T-helper 17 cell (primary cell): ENCODE data around the gene TGM1. TPM values are rescaled to one million over a fixed set of nuclear protein-coding genes. Genes with fewer than 3 reads are reported as not detected.
A peak's percentile ranks its signal among the peaks of the same experiment; 100 is the strongest.

Source experiments
- ATAC-seq: fragments of 150-1000 bp; cut with Tn5 transposase; 2 replicates; pipeline ENCODE4 v1.10.0; 2021; ENCODE audit warnings: mild to moderate bottlenecking, moderate library complexity
- DNase-seq, 3 donors: peaks; one replicate each; pipeline versions ENCODE4 v3.0.0 to v3.0.0-alpha.2; 2020 to 2021
- H3K9me3 ChIP-seq: one replicate; pipeline ENCODE4 v1.7.0; 2013; ENCODE audit warnings: low read length, mild to moderate bottlenecking; ENCODE audit not compliant: control insufficient read depth, poor library complexity, severe bottlenecking
- H3K27ac Mint-ChIP-seq: one replicate; pipeline ENCODE4 v1.8.0; 2022; ENCODE audit warnings: mild to moderate bottlenecking, moderate library complexity, mixed read lengths
- H3K27me3 Mint-ChIP-seq: one replicate; pipeline ENCODE4 v1.8.0; 2022; ENCODE audit warnings: mixed read lengths
- H3K36me3 Mint-ChIP-seq: one replicate; pipeline ENCODE4 v1.8.0; 2022; ENCODE audit warnings: low read depth, mixed read lengths
- H3K4me1 Mint-ChIP-seq: one replicate; pipeline ENCODE4 v1.8.0; 2022; ENCODE audit warnings: mild to moderate bottlenecking, mixed read lengths
- H3K4me3 Mint-ChIP-seq: one replicate; pipeline ENCODE4 v1.8.0; 2022; ENCODE audit warnings: mild to moderate bottlenecking, moderate library complexity, mixed read lengths
- total RNA-seq, 4 donors: library from RNA in 2 of 4; stranded (reverse) in 2 of 4; gene quantifications; one replicate each; pipeline ENCODE4 v1.2.3 and lab custom pipeline; 2022 to 2026

Gene TGM1
- 1 to 10 TPM; 3.4 to 4.3 TPM for total RNA-seq
- 2.9 to 3.0 reads per million in 2 donors for total RNA-seq (lab: John Stamatoyannopoulos, UW)

DNA sequence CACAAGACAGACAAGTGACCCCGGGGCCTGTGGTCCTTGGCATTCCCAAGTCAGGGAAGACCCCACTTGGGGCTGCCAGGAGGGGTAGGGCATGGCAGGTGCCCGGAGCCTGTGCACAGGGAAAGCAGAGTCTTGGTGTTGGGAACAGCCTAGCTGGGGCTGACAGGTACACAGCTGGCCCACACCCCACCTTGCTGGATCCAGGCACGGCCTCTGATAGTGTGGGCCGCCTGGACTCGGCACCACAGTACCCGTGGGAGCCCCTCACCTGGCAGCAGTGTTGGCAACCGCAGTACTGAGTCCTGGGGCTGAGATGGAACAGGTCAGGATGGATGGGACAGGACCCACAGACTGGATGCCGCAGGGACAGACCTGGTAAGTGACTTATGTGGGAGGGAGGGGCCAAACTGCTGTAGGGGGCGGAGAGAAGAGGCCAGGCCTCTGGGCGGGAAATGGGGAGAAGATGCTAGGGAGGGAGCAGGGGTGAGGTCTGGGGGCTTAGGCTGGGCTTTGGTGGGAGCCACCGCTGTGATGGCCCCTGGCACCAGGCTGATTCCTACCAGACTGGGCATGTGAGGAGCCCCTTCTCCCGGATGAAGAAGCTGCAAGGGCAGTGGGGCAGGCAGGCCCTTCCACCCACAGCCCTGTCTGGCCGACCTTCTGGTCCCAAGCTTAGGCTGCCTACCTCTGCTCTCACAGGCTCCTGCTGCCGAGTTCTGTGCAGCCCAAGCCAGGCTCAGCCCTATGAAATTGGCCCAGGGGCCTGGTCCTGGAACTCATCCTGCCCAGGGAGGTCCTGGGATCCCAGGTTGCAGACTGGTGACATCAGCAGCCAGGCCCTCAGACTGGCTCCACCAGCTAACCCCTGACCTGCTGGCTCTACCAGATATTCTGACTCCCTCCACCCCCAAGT is at the start of gene TGM1:
Gene TGM1, minus strand, starts transcription at position 357 of the 913 bp plus-strand sequence. CDS start 825 bp downstream, outside the sequence.
- no peak within 1 kb of the TSS for H3K27ac Mint-ChIP-seq
- no peak for DNase-seq
- H3K4me1 Mint-ChIP-seq = peaks cover 11% of the 10 kb centered on the region
- H3K36me3 Mint-ChIP-seq = peaks cover 15% of the 10 kb centered on the region
- no peak within 1 kb of the TSS for H3K4me3 Mint-ChIP-seq
- no peaks in the 10 kb centered on the region for H3K9me3 ChIP-seq
- no peak for ATAC-seq
- no peaks in the 10 kb centered on the region for H3K27me3 Mint-ChIP-seq

GRCh38 chr14:24311837-24312615 is 49.0 kb upstream of the TGM1 start:
- Mint-ChIP-seq H3K36me3 (peaks cover 6% of the 10 kb centered on the region), H3K27me3 (no peaks in the 10 kb centered on the region), H3K27ac (peak overlapping the region; percentile 96), H3K4me3 (peak overlapping the region; percentile 87), H3K4me1 (peaks cover 64% of the 10 kb centered on the region)
- no peak for DNase-seq
- ATAC-seq = peak; percentile 5
- H3K9me3 ChIP-seq = no peaks in the 10 kb centered on the region

DNA sequence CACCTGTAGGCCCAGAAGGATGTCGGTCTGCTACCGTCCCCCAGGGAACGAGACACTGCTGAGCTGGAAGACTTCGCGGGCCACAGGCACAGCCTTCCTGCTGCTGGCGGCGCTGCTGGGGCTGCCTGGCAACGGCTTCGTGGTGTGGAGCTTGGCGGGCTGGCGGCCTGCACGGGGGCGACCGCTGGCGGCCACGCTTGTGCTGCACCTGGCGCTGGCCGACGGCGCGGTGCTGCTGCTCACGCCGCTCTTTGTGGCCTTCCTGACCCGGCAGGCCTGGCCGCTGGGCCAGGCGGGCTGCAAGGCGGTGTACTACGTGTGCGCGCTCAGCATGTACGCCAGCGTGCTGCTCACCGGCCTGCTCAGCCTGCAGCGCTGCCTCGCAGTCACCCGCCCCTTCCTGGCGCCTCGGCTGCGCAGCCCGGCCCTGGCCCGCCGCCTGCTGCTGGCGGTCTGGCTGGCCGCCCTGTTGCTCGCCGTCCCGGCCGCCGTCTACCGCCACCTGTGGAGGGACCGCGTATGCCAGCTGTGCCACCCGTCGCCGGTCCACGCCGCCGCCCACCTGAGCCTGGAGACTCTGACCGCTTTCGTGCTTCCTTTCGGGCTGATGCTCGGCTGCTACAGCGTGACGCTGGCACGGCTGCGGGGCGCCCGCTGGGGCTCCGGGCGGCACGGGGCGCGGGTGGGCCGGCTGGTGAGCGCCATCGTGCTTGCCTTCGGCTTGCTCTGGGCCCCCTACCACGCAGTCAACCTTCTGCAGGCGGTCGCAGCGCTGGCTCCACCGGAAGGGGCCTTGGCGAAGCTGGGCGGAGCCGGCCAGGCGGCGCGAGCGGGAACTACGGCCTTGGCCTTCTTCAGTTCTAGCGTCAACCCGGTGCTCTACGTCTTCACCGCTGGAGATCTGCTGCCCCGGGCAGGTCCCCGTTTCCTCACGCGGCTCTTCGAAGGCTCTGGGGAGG is 47.9 kb upstream of the TGM1 start, which contains the start of gene LTB4R:
Gene LTB4R, plus strand, starts transcription at position 857 of the 959 bp plus-strand sequence. CDS start 4,150 bp downstream, outside the sequence.
- H3K36me3 Mint-ChIP-seq = peaks cover 9% of the 10 kb centered on the region

DNA sequence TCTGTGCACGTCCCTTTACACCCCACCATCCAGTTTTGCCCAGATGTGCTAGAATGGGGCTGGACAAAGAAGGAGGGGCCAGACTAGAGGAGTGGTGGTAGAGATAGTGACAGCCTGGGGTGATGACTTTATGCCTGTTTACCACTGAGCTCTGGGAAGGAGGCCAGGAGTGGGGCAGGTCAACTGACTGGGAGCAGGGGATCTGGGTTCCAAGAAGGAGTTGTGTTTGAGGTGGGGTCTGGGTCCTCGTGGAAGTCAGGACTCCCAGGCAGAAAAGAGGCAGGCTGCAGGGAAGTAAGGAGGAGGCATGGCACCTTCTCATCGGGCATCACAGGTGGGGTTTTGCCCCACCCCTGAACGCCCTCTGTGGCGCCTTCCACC is 47.3 kb upstream of the TGM1 start:
- Mint-ChIP-seq H3K27me3 (no peaks in the 10 kb centered on the region), H3K4me3 (peak overlapping the region; percentile 87), H3K36me3 (peaks cover 15% of the 10 kb centered on the region), H3K27ac (peak overlapping the region; percentile 91), H3K4me1 (peaks cover 59% of the 10 kb centered on the region)
- H3K9me3 ChIP-seq = no peaks in the 10 kb centered on the region
- no peak for ATAC-seq
- no peak for DNase-seq

More for the DNA sequence above, 47.9 kb upstream of the TGM1 start, which contains the start of gene LTB4R:
- Mint-ChIP-seq H3K4me1 (peaks cover 64% of the 10 kb centered on the region), H3K27ac (peak within 1 kb of the TSS; percentile 96), H3K4me3 (peak within 1 kb of the TSS; percentile 87), H3K27me3 (no peaks in the 10 kb centered on the region)
- ATAC-seq (peak; percentile 86), DNase-seq (peak; percentile 58 to 62 (median 62))
- H3K9me3 ChIP-seq = no peaks in the 10 kb centered on the region

GRCh38 chr14:24309538-24310264 is 46.7 kb upstream of the TGM1 start, which contains the start of gene LTB4R2:
Gene LTB4R2, plus strand, starts transcription at chr14:24310140. Its CDS starts 525 bp downstream, at chr14:24310665.
- Mint-ChIP-seq H3K36me3 (peaks cover 18% of the 10 kb centered on the region), H3K27me3 (no peaks in the 10 kb centered on the region)

DNA sequence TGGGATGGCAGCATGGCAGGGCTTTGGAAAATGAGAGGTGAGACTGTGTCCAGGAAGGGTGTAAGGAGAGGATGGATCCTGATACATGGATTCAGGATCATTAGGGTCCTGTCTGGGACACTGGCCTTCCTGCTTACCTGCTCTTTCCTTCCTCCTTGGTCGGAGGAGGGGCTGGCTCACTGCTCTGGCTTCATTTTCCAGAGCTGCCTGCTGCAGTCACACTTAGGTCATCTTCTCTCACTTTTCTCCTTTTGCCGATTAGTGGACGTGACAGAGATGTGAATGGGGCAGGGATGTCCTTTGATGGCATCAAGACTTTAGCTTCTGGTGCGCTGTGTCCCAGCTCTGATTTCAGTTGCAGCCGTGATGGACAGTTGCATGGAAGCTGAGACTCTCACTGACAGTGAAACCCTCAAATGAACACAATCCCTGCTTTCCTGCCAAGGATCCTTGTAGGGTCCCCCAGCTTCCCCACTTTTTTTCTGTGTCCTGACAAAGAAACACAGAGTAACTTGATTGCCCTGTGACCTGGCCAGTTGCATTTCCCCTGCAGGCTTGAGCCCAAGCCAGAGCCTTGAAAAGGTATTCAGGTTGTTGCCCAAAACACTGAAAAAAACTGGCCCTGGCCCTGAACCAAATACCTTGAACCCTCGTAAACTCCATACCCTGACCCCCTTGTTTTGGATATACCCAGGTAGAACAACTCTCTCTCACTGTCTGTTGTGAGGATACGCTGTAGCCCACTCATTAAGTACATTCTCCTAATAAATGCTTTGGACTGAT is 45.6 kb upstream of the TGM1 start:
- Mint-ChIP-seq H3K27me3 (no peaks in the 10 kb centered on the region), H3K4me1 (peaks cover 44% of the 10 kb centered on the region), H3K27ac (peak overlapping the region; percentile 91)

More at GRCh38 chr14:24309538-24310264, 46.7 kb upstream of the TGM1 start, which contains the start of gene LTB4R2:
- Mint-ChIP-seq H3K4me3 (peak within 1 kb of the TSS; percentile 87), H3K27ac (peak within 1 kb of the TSS; percentile 91), H3K4me1 (peaks cover 54% of the 10 kb centered on the region)
- ATAC-seq = no peak
- DNase-seq = no peak
- no peaks in the 10 kb centered on the region for H3K9me3 ChIP-seq

DNA sequence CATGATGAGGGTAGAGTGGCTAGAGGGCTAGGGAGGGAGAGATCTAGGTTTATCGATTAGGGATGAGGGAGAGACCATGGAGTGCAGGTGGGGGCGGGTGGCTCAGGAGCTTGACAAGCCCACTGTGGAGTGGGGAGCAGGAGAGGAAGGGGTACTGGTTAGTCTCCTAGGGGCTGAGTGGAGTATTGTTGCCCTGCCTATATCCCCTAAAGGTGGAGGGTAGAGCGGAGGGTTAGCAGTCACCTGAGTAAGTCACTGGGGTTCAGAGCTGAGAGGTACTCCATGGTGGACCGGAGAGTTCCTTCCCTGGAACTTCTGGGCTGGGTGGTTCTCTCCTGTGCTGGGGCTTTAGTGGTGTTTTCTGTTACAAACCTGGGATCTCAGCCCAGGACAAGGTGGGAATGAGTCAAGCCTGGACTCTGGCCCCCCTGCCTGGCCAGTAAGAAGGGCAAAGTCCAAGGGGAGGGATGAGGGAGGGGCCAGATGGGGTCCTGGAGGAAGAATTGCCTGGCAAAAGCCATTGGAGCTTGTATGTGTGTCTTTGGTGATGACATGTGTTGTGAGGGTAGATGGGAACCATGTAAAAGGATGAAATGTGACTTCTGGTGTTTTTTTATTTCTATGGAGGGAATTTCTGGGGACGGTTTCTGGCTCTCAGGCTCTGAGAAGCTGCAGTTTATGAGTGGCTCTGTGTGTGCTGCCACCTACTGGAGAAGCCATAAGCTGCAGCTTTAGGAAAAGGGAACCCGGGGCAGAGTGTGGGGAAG is 44.8 kb upstream of the TGM1 start, which contains the start of gene CIDEB:
Gene CIDEB, minus strand, starts transcription at position 403 of the 767 bp plus-strand sequence. Its CDS starts 119 bp downstream, at position 284.
- DNase-seq (peak; percentile 27 to 49 (median 32)), ATAC-seq (peak; percentile 21)
- H3K27ac Mint-ChIP-seq = peak within 1 kb of the TSS; percentile 91
- no peaks in the 10 kb centered on the region for H3K9me3 ChIP-seq
- no peaks in the 10 kb centered on the region for H3K27me3 Mint-ChIP-seq
- H3K36me3 Mint-ChIP-seq = peaks cover 17% of the 10 kb centered on the region
- H3K4me3 Mint-ChIP-seq = peak within 1 kb of the TSS; percentile 68
- H3K4me1 Mint-ChIP-seq = peaks cover 38% of the 10 kb centered on the region

More for the DNA sequence above, 45.6 kb upstream of the TGM1 start:
- DNase-seq (no peak), ATAC-seq (no peak)
- peaks cover 17% of the 10 kb centered on the region for H3K36me3 Mint-ChIP-seq
- H3K9me3 ChIP-seq = no peaks in the 10 kb centered on the region
- peak overlapping the region; percentile 62 for H3K4me3 Mint-ChIP-seq

GRCh38 chr14:24307156-24307574 is 44.2 kb upstream of the TGM1 start:
- H3K36me3 Mint-ChIP-seq = peaks cover 17% of the 10 kb centered on the region
- no peak overlapping the region for H3K27ac Mint-ChIP-seq
- no peaks in the 10 kb centered on the region for H3K27me3 Mint-ChIP-seq
- peak overlapping the region; percentile 68 for H3K4me3 Mint-ChIP-seq
- H3K9me3 ChIP-seq = no peaks in the 10 kb centered on the region
- peaks cover 32% of the 10 kb centered on the region for H3K4me1 Mint-ChIP-seq
- DNase-seq (no peak), ATAC-seq (no peak)

GRCh38 chr14:24304019-24304387 is 41.0 kb upstream of the TGM1 start:
- Mint-ChIP-seq H3K27me3 (no peaks in the 10 kb centered on the region), H3K36me3 (peaks cover 17% of the 10 kb centered on the region), H3K27ac (no peak overlapping the region), H3K4me1 (peaks cover 19% of the 10 kb centered on the region), H3K4me3 (no peak overlapping the region)
- H3K9me3 ChIP-seq = no peaks in the 10 kb centered on the region
- DNase-seq = no peak
- ATAC-seq = no peak

- Mint-ChIP-seq H3K36me3 (peaks cover 17% of the 10 kb centered on the region), H3K4me3 (peak overlapping the region; percentile 96), H3K4me1 (peaks cover 30% of the 10 kb centered on the region), H3K27ac (peak overlapping the region; percentile 93), H3K27me3 (no peaks in the 10 kb centered on the region)
- no peaks in the 10 kb centered on the region for H3K9me3 ChIP-seq
- ATAC-seq (no peak), DNase-seq (no peak)
Measured at GRCh38 chr14:24300326-24300980, 37.5 kb upstream of the TGM1 start.
